HG03066 (cell line): ENCODE results near the gene C16orf54.
"Not testable (repeated sequence)": the region's sequence is repeated elsewhere in the genome, so short reads cannot be mapped to it uniquely, and the experiment has no call there.

Source experiments
- ATAC-seq: cut with Tn5 transposase; IDR thresholded peaks from one replicate; pipeline ENCODE4 v1.9.1; 2021; ENCODE audit warnings: low read depth; ENCODE audit not compliant: unreplicated experiment

Gene C16orf54

DNA sequence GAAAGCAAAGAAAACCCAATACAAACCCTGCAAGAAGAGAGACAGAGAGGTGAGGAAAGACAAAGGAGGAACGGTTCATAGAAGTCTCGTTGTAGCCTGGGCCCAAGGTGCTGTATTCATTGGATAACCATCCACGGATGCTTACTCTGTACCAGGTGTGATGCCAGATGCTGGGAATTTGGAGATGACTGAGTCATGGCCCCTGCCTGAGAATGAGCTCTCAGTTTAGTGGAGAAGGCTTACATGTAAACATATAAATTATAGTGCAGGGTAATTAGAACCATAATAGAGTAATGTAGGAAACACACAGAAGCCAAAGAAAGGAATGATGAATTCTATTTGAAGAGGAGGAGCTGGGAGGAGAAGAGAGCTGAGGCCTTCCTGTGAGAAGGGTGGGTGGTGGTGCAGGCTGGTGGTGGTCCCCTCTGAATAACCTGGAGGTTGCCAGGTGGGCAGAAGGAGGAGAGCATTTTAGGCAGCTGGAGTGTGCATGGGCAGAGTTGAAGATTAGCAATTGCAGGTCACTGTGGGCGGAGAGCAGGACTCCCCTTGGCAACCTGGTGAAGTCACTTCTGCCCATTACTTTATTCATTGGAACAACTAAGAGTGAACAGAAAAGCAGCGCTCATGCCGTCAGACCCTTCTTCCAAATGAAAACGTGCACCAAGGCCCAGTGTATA, 24.6 kb upstream of the C16orf54 start:
- no peak for ATAC-seq

DNA sequence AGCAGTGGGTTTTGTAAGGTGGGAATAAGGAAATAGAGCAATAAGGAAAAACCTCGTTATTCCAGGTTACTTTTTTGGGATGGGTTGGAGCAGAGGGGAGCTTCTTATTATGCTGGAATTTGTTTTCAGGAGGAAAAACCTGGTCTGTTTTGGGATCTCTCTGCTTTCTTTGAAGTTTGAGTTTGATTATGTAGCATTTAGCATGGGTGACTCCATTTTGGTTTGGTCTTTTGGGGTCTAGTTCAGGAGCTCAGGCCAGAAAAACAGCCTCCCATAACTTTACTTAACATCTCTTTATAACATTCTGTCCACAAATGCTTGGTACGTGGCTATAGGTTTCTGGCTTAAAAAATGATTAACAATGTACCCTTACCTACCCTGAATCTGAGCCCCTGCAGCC, 23.7 kb upstream of the C16orf54 start:
- no peak for ATAC-seq

DNA sequence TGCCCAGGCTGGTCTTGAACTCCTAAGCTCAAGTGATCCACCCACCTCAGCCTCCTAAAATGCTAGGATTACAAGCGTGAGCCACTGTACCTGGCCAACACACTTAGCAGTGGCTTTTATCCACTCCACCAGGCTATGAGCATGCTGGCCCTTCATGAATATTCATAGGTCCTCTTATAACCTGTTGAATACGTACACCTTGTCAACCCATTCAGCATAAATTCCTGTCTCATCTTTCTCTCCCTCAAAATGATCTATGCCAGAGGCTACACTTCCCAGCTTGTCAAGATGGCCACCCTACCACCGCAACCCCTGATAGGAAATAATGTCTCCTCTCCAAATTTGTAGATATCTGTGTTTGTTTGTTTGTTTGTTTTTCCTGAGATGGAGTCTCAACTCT, 21.3 kb upstream of the C16orf54 start:
- ATAC-seq: no peak

DNA sequence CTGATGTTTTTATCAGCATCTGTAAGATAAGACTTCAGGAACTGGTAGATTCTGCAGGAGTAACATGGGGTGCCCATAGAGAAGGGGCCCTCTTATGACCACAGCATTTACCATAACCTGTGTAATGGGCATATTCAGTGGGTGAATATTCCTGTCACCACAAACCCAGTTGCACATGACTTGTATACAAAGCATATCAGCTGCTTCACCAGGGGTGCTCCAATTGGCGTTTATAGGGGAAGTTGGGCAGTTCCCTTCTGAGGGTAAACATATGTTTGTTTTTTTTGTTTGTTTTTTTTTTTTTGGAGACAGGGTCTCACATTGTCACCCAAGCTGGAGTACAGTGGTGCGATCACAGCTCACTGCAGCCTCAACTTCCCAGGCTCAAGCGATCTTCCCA, 20.8 kb upstream of the C16orf54 start:
- no peak for ATAC-seq

DNA sequence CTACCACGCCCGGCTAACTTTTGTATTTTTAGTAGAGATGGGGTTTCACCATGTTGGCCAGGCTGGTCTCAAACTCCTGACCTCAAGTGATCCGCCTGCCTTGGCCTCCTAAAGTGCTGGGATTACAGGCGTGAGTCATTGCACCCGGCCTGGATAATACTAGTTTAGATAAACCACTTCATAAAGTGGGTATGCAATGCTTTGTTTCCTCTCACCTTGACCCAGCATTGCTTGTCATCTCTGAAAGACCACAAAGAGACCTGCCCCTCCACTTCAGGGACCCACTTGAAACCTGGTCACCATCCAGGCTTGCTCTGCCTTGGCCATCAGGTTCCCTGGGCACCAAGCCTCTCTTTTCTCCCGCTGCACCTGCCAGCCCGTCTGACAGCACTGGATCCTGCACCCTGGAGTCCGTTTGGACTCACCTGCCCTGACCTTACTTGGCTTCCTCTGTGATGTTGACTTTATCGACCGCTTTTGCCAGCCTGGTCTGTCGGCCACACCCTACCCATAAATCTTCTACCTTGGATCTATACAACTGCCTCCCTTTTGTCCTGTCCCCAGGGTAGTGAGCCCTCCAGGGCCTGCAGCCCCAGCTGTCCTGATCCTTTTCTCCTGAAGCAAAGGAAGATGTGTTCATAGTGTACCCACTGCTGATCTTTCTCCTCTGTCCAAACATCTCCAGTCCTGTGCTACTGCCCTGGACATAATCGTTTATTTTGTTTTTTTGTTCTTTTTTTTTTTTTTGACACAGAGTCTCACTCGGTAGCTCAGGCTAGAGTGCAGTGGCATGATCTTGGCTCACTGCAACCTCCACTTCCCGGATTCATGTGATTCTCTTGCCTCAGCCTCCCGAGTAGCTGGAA, 19.6 kb upstream of the C16orf54 start:
- ATAC-seq: no peak

DNA sequence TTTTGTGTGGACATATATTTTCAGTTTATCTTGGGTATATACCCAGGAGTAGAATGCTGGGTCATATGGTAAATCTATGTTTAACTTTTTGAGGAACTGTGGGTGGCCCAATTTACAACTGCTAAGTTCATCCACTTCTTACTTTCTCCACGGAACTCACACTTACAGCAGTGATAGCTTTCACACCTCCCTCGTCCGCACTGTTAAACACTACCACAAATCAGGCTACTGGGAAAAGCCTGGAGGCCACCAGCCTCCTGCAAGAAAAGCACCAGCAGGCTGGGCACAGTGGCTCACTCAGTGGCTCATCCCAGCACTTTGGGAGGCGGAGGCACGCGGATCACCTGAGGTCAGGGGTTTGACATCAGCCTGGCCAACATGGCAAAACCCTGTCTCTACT, 17.5 kb upstream of the C16orf54 start:
- ATAC-seq: no peak

DNA sequence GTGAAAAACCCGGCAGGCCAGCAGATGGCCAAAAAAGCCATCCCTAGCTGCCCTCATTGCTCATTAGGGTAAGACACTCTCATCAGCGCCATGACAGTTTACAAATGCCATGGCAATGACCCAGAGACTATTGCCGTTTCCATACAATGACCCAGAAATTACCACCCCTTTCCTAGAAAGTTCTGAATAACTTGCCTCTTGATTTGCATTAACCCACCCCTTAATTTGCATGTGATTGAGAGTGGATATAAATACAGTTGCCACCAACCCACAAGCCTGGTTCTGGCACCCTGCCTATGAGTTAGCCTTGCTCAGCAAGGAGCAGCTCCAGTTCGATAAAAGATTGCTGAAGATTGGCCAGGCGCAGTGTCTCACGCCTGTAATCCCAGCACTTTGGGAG, 16.1 kb upstream of the C16orf54 start:
- no peak for ATAC-seq

DNA sequence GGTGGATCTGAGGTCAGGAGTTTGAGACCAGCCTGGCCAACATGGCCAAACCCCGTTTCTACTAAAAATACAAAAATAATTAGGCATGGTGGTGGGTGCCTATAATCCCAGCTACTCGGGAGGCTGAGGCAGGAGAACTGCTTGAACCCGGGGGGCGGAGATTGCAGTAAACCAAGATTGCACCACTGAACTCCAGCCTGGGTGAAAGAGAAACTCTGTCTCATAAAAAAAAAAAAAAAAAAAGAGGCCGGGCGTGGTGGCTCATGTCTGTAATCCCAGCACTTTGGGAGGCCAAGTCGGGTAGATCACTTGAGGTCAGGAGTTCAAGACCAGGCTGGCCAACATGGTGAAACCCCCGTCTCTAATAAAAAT, 15.5 kb upstream of the C16orf54 start:
- ATAC-seq: not testable (repeated sequence)

DNA sequence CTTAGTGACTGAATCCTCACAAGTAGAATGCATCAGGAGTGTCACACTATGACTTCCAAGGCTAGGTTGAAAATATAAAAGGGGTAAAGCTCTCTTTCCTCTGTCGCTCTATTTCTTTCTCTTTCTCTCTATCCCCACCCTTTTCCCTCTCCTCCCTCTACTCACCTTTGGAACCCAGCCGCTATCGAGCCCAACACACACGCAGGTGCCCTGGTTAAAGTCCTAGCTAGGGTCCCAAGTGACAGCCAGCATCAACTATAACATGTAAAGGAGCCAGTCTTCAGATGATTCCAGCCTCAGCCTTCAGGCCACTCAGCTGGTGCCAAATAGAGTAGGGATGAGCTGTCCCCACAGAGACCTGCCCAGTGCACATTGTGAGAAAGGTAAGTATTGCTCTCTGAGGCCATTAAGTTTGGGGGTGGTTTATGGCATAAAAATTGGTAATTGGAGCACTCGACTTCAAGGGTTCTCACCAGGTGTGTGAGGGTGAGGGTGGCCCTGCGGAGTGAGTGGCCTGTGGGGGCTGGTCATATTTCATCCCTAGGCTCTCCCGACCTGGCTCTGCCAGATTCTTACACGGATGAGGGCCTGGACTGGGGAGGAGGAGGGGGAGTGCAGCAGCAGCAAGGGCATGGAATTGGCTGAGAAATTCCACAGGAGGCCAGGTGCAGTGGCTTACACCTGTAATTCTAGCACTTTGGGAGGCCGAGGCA, 14.9 kb upstream of the C16orf54 start:
- ATAC-seq: no peak

DNA sequence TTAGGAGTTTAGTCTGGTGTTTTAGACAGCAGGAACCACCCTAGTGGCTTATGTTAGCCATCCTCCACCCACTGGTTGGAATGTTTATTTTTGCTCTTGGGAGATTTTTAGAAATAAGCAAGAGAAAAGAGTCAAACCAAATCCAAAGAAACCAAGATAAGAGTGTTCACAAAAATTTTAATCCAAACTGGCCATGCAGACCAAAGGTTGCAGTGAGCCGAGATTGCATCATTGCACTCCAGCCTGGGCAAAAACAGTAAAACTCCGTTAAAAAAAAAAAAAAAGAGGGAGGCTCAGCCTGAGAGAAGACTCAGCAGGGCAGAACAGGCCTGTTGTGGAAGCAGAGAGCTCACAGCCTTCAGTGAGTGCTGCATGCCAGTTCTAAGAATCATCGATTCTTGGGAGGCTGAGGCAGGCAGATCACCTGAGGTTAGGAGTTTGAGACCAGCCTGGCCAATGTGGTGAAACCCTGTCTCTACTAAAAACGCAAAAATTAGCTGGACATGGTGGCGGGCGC, 12.2 kb upstream of the C16orf54 start:
- ATAC-seq: no peak

DNA sequence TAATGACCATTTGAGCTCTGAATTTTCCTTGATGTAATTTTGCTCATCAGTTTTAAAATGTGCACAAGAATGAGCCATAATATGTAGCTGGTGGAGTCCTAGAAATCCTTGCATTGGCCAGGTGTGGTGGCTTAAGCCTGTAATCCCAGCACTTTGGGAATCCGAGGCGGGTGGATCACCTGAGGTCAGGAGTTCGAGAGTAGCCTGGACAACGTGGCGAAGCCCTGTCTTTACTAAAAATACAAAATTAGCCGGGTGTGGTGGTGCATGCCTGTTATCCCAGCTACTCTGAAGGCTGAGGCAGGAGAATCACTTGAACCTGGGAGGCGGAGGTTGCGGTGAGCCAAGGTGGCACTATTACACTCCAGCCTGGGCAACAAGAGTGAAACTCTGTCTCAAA, 11.3 kb upstream of the C16orf54 start:
- not testable (repeated sequence) for ATAC-seq

DNA sequence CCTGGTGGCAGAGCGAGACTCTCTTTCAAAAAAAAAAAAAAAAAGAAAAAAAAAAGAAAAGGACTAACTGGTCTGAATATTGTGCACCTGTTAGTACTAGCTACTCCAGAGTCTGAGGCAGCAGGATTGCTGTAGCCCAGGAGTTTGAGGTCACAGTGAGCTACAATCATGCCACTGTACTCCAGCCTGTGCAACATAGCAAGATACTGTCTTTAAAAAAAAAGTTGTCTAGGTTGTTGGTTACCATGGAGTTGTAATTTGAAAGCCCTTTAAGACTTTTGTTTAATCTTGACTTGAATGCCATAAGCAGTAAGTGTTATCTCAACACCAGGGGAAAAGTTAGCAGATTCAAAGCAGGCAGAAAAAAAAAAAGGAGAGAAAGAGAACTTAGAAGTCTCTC, 10.9 kb upstream of the C16orf54 start:
- no peak for ATAC-seq

DNA sequence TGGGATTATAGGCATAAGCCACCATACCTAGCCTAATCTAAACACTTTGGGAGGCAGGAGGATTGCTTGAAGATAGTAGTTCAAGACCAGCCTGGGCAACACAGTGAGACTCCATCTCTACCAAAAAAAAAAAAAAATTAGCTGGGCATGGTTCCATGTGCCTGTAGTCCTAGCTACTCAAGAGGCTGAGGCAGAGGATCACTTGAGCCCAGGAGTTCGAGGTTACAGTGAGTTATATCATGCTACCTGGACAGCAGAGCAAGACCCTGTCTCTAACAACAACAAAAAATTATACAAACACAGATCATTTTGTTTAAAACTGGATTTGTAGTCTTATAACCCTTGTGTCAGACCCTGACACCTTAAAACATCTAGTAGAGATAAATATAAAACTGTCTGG, 7.7 kb upstream of the C16orf54 start:
- ATAC-seq: no peak

DNA sequence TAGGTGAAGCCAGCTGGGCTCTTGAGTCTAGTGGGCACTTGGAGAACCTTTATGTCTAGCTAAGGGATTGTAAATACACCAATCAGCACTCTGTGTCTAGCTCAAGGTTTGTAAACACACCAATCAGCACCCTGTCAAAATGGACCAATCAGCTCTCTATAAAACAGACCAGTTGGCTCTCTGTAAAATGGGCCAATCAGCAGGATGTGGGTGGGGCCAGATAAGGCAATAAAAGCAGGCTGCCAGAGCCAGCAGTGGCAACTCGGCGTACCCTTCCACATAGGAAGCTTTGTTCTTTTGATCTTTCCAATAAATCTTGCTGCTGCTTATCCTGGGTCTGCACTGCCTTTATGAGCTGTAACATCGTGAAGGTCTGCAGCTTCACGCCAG, 3.0 kb upstream of the C16orf54 start:
- ATAC-seq: not testable (repeated sequence)

DNA sequence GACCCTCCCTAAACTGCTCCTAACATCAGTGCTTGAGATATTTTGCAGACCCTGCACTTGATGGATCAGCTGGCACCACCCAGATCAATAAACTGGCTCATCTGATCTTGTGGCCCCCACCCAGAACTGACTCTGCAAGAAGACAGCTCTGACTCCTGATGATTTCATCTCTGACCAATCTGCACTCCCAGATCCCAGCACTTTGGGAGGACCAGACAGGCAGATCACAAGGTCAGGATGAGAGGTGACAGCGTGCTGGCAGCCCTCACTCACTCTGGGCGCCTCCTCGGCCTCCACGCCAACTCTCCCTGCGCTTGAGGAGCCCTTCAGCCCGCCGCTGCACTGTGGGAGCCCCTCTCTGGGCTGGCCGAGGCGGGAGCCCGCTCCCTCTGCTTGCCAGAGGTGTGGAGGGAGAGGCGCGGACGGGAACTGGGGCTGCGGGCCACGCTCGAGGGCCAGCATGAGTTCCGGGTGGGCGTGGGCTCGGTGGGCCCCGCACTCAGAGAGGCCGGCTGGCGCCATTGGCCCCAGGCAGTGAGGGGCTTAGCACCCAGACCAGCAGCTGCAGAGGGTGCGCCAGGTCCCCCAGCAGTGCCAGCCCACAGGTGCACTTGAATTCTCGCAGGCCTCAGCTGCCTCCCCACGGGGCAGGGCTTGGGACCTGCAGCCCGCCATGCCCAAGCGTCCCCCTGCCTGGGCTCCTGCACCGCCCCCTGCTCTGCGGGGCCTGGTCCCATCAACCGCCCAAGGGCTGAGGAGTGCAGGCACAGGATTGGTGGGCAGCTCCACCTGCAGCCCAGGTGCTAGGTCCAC, 2.4 kb upstream of the C16orf54 start:
- ATAC-seq: no peak

DNA sequence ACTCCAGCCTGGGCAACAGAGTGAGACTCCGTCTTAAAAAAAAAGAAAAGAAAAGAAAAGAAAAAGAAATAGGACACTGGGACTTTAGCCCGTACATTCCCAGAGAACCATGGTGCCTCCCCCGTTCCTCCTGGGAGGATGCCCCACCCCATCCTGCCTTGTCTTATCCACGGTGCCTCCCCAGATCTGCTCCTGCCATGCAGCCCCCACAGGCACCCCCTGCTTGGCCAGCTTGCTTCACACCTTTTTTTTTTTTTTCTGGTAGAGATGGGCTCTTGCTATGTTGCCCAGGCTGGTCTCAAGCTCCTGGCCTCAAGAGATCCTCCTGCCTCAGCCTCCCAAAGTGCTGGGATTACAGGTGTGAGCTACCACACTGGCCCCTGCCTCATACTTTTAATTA, 728 bp upstream of the C16orf54 start:
- not testable (repeated sequence) for ATAC-seq

DNA sequence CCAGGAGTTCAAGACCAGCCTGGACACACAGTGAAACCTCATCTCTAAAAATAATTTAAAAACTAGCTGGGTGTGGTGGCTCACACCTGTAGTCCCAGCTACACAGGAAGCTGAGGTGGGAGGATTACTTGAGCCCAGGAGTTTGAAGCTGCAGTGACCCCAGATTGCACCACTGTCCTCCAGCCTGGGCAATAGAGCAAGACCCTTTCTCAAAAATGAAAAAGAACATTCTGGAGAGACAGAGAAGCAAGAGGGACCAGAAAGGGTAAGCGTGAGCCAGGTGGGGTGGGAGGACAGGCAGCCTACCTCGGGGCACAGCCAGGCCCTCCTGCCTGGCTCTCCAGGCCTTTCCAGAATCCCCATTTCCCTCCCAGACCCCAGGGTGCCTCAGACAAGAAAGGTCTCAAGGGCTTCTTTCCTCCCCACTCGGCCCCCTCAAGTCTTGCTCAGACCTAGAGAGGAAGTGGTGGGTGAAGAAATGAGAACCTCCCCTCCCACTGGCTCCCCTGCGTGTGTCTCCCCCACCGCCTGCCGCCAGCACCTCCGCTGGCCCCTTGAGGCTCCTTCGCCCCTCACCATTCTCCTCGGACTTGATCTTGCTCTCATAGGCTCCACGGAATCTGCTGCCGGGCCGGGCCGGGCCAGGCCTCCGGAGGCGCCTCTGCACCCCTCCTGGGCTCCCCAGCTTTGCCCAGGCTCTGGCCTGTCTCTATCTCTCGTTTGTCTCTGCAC, 503 bp downstream of the C16orf54 start:
- ATAC-seq: no peak

DNA sequence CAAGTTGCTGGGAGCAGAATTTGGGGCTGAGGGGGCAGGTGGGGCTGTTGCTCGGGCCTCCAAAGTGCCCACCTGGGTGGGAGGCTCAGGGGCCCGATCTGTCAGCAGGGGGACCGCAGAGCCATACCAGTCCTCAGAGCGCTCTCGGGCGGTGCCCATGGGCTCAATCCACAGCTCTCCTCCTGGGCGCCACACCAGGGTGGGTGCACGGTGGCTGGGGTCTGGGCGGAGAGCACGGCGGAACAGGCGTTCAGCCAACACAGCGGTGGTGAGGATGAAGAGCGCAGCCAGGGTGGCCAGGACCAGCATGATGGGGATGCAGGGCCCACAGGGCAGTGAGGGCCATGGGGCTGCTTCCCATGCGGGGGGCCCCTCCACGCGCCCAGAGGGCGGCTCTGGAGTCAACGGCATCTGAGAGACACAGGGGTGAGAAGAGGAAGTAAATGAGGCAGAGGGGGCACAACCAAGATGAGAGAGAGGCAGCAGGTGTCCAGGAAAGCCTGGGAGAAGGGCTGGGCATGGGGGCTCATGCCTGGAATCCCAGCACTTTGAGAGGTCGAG, 1.2 kb downstream of the C16orf54 start:
- ATAC-seq: no peak

DNA sequence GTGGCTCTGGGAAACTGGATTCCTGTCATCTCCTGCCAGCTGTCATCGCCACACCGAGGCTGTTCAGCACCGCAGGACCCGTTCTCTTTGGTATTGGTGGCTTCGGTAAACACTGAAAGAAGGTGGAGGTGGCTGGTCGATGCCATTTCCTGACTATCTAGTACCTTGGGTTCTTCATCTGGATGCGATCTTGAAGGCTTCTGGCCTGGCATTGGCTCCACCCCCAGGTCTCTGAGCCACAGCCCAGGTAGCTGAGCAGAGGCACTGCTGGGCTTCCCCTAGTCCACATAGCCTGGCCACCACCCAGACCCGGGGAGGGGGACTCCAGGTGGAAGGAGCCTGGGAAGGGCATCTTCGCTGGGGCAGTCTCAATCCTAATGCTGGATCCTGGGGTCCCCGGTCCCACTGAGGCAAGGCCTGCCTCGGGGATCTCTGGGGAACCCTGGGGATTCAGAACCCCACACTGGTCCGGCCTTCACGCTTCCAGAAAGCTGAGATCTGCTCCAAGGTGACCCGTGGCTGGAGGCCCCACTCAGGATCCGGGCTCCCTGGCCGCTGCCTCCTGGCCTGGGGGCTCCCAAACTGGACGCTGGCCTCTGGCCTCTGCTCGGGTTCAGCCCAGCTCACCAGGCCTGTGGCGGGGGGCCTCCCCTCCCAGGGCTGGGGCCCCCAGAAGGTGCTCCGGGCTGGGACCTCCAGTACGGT, 1.8 kb downstream of the C16orf54 start:
- ATAC-seq: no peak
